Hepatocyte (in vitro differentiated cells): ENCODE results near the gene SMIM1.

Experiments
- EZH2 ChIP-seq: fragments of 200-600 bp; sonication (generic); IDR thresholded peaks from 2 replicates; pipeline ENCODE4 v1.6.1; 2016; ENCODE audit warnings: antibody characterized with exemption, mild to moderate bottlenecking, borderline replicate concordance
- TF ChIP-seq, protein P1 (sequence below): fragments of 200-600 bp; sonication (generic); IDR thresholded peaks from 2 replicates; pipeline ENCODE4 v1.5.1; 2016; ENCODE audit warnings: antibody characterized with exemption, mild to moderate bottlenecking; ENCODE audit not compliant: poor library complexity

- TF ChIP-seq, protein P1, sequence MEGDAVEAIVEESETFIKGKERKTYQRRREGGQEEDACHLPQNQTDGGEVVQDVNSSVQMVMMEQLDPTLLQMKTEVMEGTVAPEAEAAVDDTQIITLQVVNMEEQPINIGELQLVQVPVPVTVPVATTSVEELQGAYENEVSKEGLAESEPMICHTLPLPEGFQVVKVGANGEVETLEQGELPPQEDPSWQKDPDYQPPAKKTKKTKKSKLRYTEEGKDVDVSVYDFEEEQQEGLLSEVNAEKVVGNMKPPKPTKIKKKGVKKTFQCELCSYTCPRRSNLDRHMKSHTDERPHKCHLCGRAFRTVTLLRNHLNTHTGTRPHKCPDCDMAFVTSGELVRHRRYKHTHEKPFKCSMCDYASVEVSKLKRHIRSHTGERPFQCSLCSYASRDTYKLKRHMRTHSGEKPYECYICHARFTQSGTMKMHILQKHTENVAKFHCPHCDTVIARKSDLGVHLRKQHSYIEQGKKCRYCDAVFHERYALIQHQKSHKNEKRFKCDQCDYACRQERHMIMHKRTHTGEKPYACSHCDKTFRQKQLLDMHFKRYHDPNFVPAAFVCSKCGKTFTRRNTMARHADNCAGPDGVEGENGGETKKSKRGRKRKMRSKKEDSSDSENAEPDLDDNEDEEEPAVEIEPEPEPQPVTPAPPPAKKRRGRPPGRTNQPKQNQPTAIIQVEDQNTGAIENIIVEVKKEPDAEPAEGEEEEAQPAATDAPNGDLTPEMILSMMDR: no peak
- no peak for TF ChIP-seq EZH2
Observed at GRCh38 chr1:3722846-3723245, 49.7 kb upstream of the SMIM1 start.
